ENCODE results near the gene TTC39A. TPM values are rescaled to one million over a fixed set of nuclear protein-coding genes. Genes with fewer than 3 reads are reported as not detected.

Gene TTC39A
- total RNA-seq, 3 donors from 2014 or later (not counting 1 experiment from before 2014, with no cell fraction given): 0.38 TPM; not detected in 2

DNA sequence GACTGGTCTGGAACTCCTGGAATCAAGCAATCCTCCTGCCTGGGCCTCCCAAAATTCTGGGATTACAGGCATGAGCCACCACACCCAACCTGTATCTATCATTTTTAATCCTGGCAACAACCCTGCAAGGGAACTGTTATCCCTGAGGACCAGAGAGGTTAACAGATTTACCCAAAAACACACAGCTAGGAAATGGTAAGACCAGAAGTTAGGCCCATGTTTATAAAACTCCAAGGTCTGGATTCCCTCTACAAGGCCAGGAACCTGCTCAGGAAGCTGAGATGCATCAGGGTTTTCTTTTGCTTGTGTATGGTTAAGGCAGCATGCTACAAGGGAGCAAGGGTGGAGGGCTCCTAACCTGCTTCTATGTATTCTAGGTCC is 17.8 kb upstream of the TTC39A start:
- ATAC-seq (no peak), DNase-seq (no peak)
- H3K9me3 ChIP-seq (ENCODE audit: control insufficient read depth, insufficient read depth, low read length): no peaks in the 10 kb centered on the region
- Mint-ChIP-seq H3K4me3 (no peak overlapping the region), H3K4me1 (peaks cover 0 to 5% of the 10 kb centered on the region in 2 donors), H3K27ac (no peak overlapping the region), H3K36me3 (no peaks in the 10 kb centered on the region), H3K27me3 (ENCODE audit: low read depth in 2 of 2) (peaks cover 17 to 27% of the 10 kb centered on the region in 2 donors), H3K9me3 (no peaks in the 10 kb centered on the region)
- no peak overlapping the region for H3K27ac ChIP-seq (ENCODE audit: low read length)
- no peaks in the 10 kb centered on the region for H3K36me3 ChIP-seq (ENCODE audit: control insufficient read depth, insufficient read depth, low read length)
- peaks cover 22% of the 10 kb centered on the region for H3K27me3 ChIP-seq (ENCODE audit: control insufficient read depth, insufficient read depth, low read length)
- peaks cover 8% of the 10 kb centered on the region for H3K4me1 ChIP-seq (ENCODE audit: control insufficient read depth, insufficient read depth, low read length)
- no peak overlapping the region for H3K4me3 ChIP-seq (ENCODE audit: low read length)
- TF ChIP-seq, protein P1, sequence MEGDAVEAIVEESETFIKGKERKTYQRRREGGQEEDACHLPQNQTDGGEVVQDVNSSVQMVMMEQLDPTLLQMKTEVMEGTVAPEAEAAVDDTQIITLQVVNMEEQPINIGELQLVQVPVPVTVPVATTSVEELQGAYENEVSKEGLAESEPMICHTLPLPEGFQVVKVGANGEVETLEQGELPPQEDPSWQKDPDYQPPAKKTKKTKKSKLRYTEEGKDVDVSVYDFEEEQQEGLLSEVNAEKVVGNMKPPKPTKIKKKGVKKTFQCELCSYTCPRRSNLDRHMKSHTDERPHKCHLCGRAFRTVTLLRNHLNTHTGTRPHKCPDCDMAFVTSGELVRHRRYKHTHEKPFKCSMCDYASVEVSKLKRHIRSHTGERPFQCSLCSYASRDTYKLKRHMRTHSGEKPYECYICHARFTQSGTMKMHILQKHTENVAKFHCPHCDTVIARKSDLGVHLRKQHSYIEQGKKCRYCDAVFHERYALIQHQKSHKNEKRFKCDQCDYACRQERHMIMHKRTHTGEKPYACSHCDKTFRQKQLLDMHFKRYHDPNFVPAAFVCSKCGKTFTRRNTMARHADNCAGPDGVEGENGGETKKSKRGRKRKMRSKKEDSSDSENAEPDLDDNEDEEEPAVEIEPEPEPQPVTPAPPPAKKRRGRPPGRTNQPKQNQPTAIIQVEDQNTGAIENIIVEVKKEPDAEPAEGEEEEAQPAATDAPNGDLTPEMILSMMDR (IDR thresholded peaks at IDR 0.05): no peak
- intact Hi-C loops (cut with micrococcal nuclease): no loop called here

GRCh38 chr1:51347398-51348146 is 17.2 kb upstream of the TTC39A start:
- Histone ChIP-seq H3K4me3 (ENCODE audit: low read length) (no peak overlapping the region), H3K9me3 (ENCODE audit: control insufficient read depth, insufficient read depth, low read length) (no peaks in the 10 kb centered on the region), H3K4me1 (ENCODE audit: control insufficient read depth, insufficient read depth, low read length) (peaks cover 8% of the 10 kb centered on the region), H3K27ac (ENCODE audit: low read length) (no peak overlapping the region), H3K36me3 (ENCODE audit: control insufficient read depth, insufficient read depth, low read length) (no peaks in the 10 kb centered on the region), H3K27me3 (ENCODE audit: control insufficient read depth, insufficient read depth, low read length) (peaks cover 24% of the 10 kb centered on the region)
- Mint-ChIP-seq H3K27me3 (ENCODE audit: low read depth in 2 of 2) (peaks cover 22 to 33% of the 10 kb centered on the region in 2 donors), H3K4me3 (no peak overlapping the region), H3K9me3 (no peaks in the 10 kb centered on the region), H3K27ac (no peak overlapping the region), H3K4me1 (peaks cover 0 to 5% of the 10 kb centered on the region in 2 donors), H3K36me3 (no peaks in the 10 kb centered on the region)
- TF ChIP-seq, protein P1 (IDR thresholded peaks at IDR 0.05): no peak
- ATAC-seq (no peak), DNase-seq (no peak)
- intact Hi-C loops (cut with micrococcal nuclease): no loop called here
- 97% methylated on average over 6 of the region's 6 CpGs for WGBS (ENCODE audit: insufficient coverage)

GRCh38 chr1:51346086-51346942 is 16.0 kb upstream of the TTC39A start:
- no peaks in the 10 kb centered on the region for H3K36me3 Mint-ChIP-seq
- no peak overlapping the region for H3K27ac ChIP-seq (ENCODE audit: low read length)
- peaks cover 0 to under 1% of the 10 kb centered on the region in 2 donors for H3K4me1 Mint-ChIP-seq
- H3K9me3 ChIP-seq (ENCODE audit: control insufficient read depth, insufficient read depth, low read length): no peaks in the 10 kb centered on the region
- H3K27me3 ChIP-seq (ENCODE audit: control insufficient read depth, insufficient read depth, low read length): peaks cover 24% of the 10 kb centered on the region
- no peaks in the 10 kb centered on the region for H3K36me3 ChIP-seq (ENCODE audit: control insufficient read depth, insufficient read depth, low read length)
- H3K4me3 ChIP-seq (ENCODE audit: low read length): no peak overlapping the region
- no peak for ATAC-seq
- TF ChIP-seq, protein P1 (IDR thresholded peaks at IDR 0.05): no peak
- no peaks in the 10 kb centered on the region for H3K9me3 Mint-ChIP-seq
- peaks cover 30 to 44% of the 10 kb centered on the region in 2 donors for H3K27me3 Mint-ChIP-seq (ENCODE audit: low read depth in 2 of 2)
- no peak for DNase-seq
- H3K27ac Mint-ChIP-seq: no peak overlapping the region
- intact Hi-C loops (cut with micrococcal nuclease): no loop called here
- WGBS (ENCODE audit: insufficient coverage): 67% methylated on average over 7 of the region's 7 CpGs
- H3K4me1 ChIP-seq (ENCODE audit: control insufficient read depth, insufficient read depth, low read length): peaks cover 8% of the 10 kb centered on the region
- no peak overlapping the region for H3K4me3 Mint-ChIP-seq
